Activated CD4-positive, alpha-beta T cell treated with anti-CD3 and anti-CD28 coated beads, Interleukin-2, amount 50 U/mL, for 48 hours (primary cell): ENCODE results near the gene ZNF593.

Experiments used
- DNase-seq, 2 experiments: peaks; one replicate each; pipeline ENCODE4 v3.0.0-alpha.2; 2020

The ZNF593 gene

GRCh38 chr1:26213335-26213905, 43.7 kb downstream of the ZNF593 start:
- no peak for DNase-seq

- no peak for DNase-seq
Observed at GRCh38 chr1:26215246-26215645, 45.5 kb downstream of the ZNF593 start.

DNA sequence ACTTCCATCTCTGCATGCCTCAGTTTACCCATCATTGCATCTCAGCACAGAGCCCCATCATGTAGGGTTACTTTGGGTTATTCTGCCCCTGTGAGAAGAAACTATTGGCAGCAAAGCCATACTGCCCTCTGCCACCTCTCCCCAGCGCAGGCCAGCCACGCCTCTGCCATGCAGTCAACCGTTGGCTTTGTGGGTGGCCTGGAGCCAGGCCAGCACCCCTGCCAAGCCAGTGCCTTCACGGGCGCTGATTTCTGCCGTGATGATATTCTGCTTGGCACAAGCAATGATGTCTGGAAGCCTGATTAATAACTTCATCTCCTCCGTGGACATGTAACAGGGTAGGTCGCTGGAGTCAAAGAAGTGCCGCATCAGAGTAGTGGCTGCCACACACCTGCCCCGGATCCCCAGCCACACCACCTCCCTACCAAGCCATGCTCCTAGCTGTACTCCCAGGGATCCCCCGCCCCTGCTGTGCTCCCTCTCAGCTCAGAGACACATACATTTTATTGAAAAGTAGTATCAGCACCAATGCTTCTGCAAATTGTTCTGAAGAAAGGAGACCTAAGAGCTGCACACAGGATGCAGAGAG, 49.3 kb downstream of the ZNF593 start:
- no peak for DNase-seq
